Measurements from ENCODE around the gene SLC17A8.
"Not testable (repeated sequence)": the region's sequence is repeated elsewhere in the genome, so short reads cannot be mapped to it uniquely, and the experiment has no call there.

SLC17A8 gene

GRCh38 chr12:100426145-100426544, 69.3 kb downstream of the SLC17A8 start:
- no peak overlapping the region for H3K27ac ChIP-seq (replicated peaks; ENCODE audit: low read length)
- H3K4me1 ChIP-seq (ENCODE audit: control insufficient read depth in 2 of 2, insufficient read depth in 1 of 2, low read depth in 1 of 2, low read length in 2 of 2), result no peaks in the 10 kb centered on the region
- H3K18ac ChIP-seq (ENCODE audit: low read length), result no peak overlapping the region
- H4K91ac ChIP-seq (ENCODE audit: low read depth, low read length, poor library complexity), result no peak overlapping the region
- no peak overlapping the region for H2BK12ac ChIP-seq (ENCODE audit: low read length)
- H2AK5ac ChIP-seq (ENCODE audit: low read depth, low read length), result no peak overlapping the region
- H3K4me2 ChIP-seq (ENCODE audit: insufficient read depth, low read length, poor library complexity, severe bottlenecking), result no peak overlapping the region
- no CpG with 5 or more reads among the region's 1 CpG for WGBS, 2 donors (ENCODE audit: extremely low coverage in 2 of 2, insufficient read length in 2 of 2, insufficient replicate concordance in 1 of 2)
- no peaks in the 10 kb centered on the region for H3K9me3 ChIP-seq (replicated peaks in 1 of 2; ENCODE audit: control insufficient read depth in 2 of 2, insufficient read depth in 1 of 2, low read depth in 1 of 2, low read length in 2 of 2)
- no peak overlapping the region for H3K23ac ChIP-seq (ENCODE audit: low read depth, low read length, poor library complexity)
- H3K79me1 ChIP-seq (ENCODE audit: low read depth, low read length), result no peaks in the 10 kb centered on the region
- H3K4me3 ChIP-seq (ENCODE audit: low read length in 2 of 2), result no peak overlapping the region
- H4K8ac ChIP-seq (ENCODE audit: low read depth, low read length), result no peak overlapping the region
- H3K36me3 ChIP-seq (replicated peaks in 1 of 2; ENCODE audit: control insufficient read depth in 2 of 2, insufficient read depth in 2 of 2, low read length in 2 of 2), result no peaks in the 10 kb centered on the region
- no peak overlapping the region for H2BK120ac ChIP-seq (ENCODE audit: low read depth, low read length)
- no peak overlapping the region for H3K14ac ChIP-seq (ENCODE audit: low read length)
- DNase-seq (ENCODE audit: low spot score), result no peak
- no peaks in the 10 kb centered on the region for H3K27me3 ChIP-seq (ENCODE audit: control insufficient read depth in 3 of 3, insufficient read depth in 3 of 3, low read depth in 1 of 3, low read length in 3 of 3)
- H3K4ac ChIP-seq (ENCODE audit: low read length), result no peak overlapping the region
- no peak overlapping the region for H3K9ac ChIP-seq (ENCODE audit: low read depth, low read length, poor library complexity)
- H2BK15ac ChIP-seq (ENCODE audit: low read length), result no peak overlapping the region
- H2BK5ac ChIP-seq (ENCODE audit: low read length), result no peak overlapping the region
- H2AFZ ChIP-seq (ENCODE audit: low read length), result no peak overlapping the region

GRCh38 chr12:100427078-100427477, 70.2 kb downstream of the SLC17A8 start:
- H2BK15ac ChIP-seq (ENCODE audit: low read length), result no peak overlapping the region
- no peak overlapping the region for H2BK120ac ChIP-seq (ENCODE audit: low read depth, low read length)
- no peak overlapping the region for H2AFZ ChIP-seq (ENCODE audit: low read length)
- H3K9ac ChIP-seq (ENCODE audit: low read depth, low read length, poor library complexity), result no peak overlapping the region
- H3K18ac ChIP-seq (ENCODE audit: low read length), result no peak overlapping the region
- no peak overlapping the region for H2BK5ac ChIP-seq (ENCODE audit: low read length)
- H3K4me3 ChIP-seq (ENCODE audit: low read length in 2 of 2), result no peak overlapping the region
- no peak overlapping the region for H3K14ac ChIP-seq (ENCODE audit: low read length)
- H3K4me1 ChIP-seq (ENCODE audit: control insufficient read depth in 2 of 2, insufficient read depth in 1 of 2, low read depth in 1 of 2, low read length in 2 of 2), result no peaks in the 10 kb centered on the region
- H3K23ac ChIP-seq (ENCODE audit: low read depth, low read length, poor library complexity), result no peak overlapping the region
- no peaks in the 10 kb centered on the region for H3K79me1 ChIP-seq (ENCODE audit: low read depth, low read length)
- no peaks in the 10 kb centered on the region for H3K27me3 ChIP-seq (ENCODE audit: control insufficient read depth in 3 of 3, insufficient read depth in 3 of 3, low read depth in 1 of 3, low read length in 3 of 3)
- H3K36me3 ChIP-seq (replicated peaks in 1 of 2; ENCODE audit: control insufficient read depth in 2 of 2, insufficient read depth in 2 of 2, low read length in 2 of 2), result no peaks in the 10 kb centered on the region
- H3K4me2 ChIP-seq (ENCODE audit: insufficient read depth, low read length, poor library complexity, severe bottlenecking), result no peak overlapping the region
- no CpG with 5 or more reads among the region's 3 CpGs for WGBS, 2 donors (ENCODE audit: extremely low coverage in 2 of 2, insufficient read length in 2 of 2, insufficient replicate concordance in 1 of 2)
- no peak overlapping the region for H2AK5ac ChIP-seq (ENCODE audit: low read depth, low read length)
- no peak overlapping the region for H4K91ac ChIP-seq (ENCODE audit: low read depth, low read length, poor library complexity)
- no peaks in the 10 kb centered on the region for H3K9me3 ChIP-seq (replicated peaks in 1 of 2; ENCODE audit: control insufficient read depth in 2 of 2, insufficient read depth in 1 of 2, low read depth in 1 of 2, low read length in 2 of 2)
- DNase-seq (ENCODE audit: low spot score), result no peak
- no peak overlapping the region for H2BK12ac ChIP-seq (ENCODE audit: low read length)
- no peak overlapping the region for H3K4ac ChIP-seq (ENCODE audit: low read length)
- no peak overlapping the region for H4K8ac ChIP-seq (ENCODE audit: low read depth, low read length)
- H3K27ac ChIP-seq (replicated peaks; ENCODE audit: low read length), result no peak overlapping the region

GRCh38 chr12:100430251-100430650, 73.4 kb downstream of the SLC17A8 start:
- no CpG with 5 or more reads among the region's 32 CpGs for WGBS, 2 donors (ENCODE audit: extremely low coverage in 2 of 2, insufficient read length in 2 of 2, insufficient replicate concordance in 1 of 2)
- not testable (repeated sequence) for H3K4me1 ChIP-seq (ENCODE audit: control insufficient read depth in 2 of 2, insufficient read depth in 1 of 2, low read depth in 1 of 2, low read length in 2 of 2); H2BK5ac ChIP-seq (ENCODE audit: low read length); H3K14ac ChIP-seq (ENCODE audit: low read length); H3K9ac ChIP-seq (ENCODE audit: low read depth, low read length, poor library complexity); H4K91ac ChIP-seq (ENCODE audit: low read depth, low read length, poor library complexity); H3K79me1 ChIP-seq (ENCODE audit: low read depth, low read length); DNase-seq (ENCODE audit: low spot score); H2AK5ac ChIP-seq (ENCODE audit: low read depth, low read length); H3K23ac ChIP-seq (ENCODE audit: low read depth, low read length, poor library complexity); H3K36me3 ChIP-seq (replicated peaks in 1 of 2; ENCODE audit: control insufficient read depth in 2 of 2, insufficient read depth in 2 of 2, low read length in 2 of 2); H3K27me3 ChIP-seq (ENCODE audit: control insufficient read depth in 3 of 3, insufficient read depth in 3 of 3, low read depth in 1 of 3, low read length in 3 of 3); H3K27ac ChIP-seq (replicated peaks; ENCODE audit: low read length); H3K4ac ChIP-seq (ENCODE audit: low read length); H2BK15ac ChIP-seq (ENCODE audit: low read length); H4K8ac ChIP-seq (ENCODE audit: low read depth, low read length); H3K9me3 ChIP-seq (replicated peaks in 1 of 2; ENCODE audit: control insufficient read depth in 2 of 2, insufficient read depth in 1 of 2, low read depth in 1 of 2, low read length in 2 of 2); H3K18ac ChIP-seq (ENCODE audit: low read length); H3K4me2 ChIP-seq (ENCODE audit: insufficient read depth, low read length, poor library complexity, severe bottlenecking); H2BK120ac ChIP-seq (ENCODE audit: low read depth, low read length); H2BK12ac ChIP-seq (ENCODE audit: low read length); H2AFZ ChIP-seq (ENCODE audit: low read length); H3K4me3 ChIP-seq (ENCODE audit: low read length in 2 of 2)

- no peak overlapping the region for H3K14ac ChIP-seq (ENCODE audit: low read length)
- no peak overlapping the region for H2AFZ ChIP-seq (ENCODE audit: low read length)
- H3K79me1 ChIP-seq (ENCODE audit: low read depth, low read length), result no peaks in the 10 kb centered on the region
- no peak overlapping the region for H2BK12ac ChIP-seq (ENCODE audit: low read length)
- H4K91ac ChIP-seq (ENCODE audit: low read depth, low read length, poor library complexity), result no peak overlapping the region
- H3K9me3 ChIP-seq (replicated peaks in 1 of 2; ENCODE audit: control insufficient read depth in 2 of 2, insufficient read depth in 1 of 2, low read depth in 1 of 2, low read length in 2 of 2), result no peaks in the 10 kb centered on the region
- WGBS, 2 donors (ENCODE audit: extremely low coverage in 2 of 2, insufficient read length in 2 of 2, insufficient replicate concordance in 1 of 2), result no CpG with 5 or more reads among the region's 2 CpGs
- H3K27ac ChIP-seq (replicated peaks; ENCODE audit: low read length), result no peak overlapping the region
- no peak overlapping the region for H3K4ac ChIP-seq (ENCODE audit: low read length)
- H3K36me3 ChIP-seq (replicated peaks in 1 of 2; ENCODE audit: control insufficient read depth in 2 of 2, insufficient read depth in 2 of 2, low read length in 2 of 2), result no peaks in the 10 kb centered on the region
- no peak overlapping the region for H3K4me3 ChIP-seq (ENCODE audit: low read length in 2 of 2)
- no peak overlapping the region for H3K4me2 ChIP-seq (ENCODE audit: insufficient read depth, low read length, poor library complexity, severe bottlenecking)
- H2BK15ac ChIP-seq (ENCODE audit: low read length), result no peak overlapping the region
- H3K23ac ChIP-seq (ENCODE audit: low read depth, low read length, poor library complexity), result no peak overlapping the region
- H2AK5ac ChIP-seq (ENCODE audit: low read depth, low read length), result no peak overlapping the region
- DNase-seq (ENCODE audit: low spot score), result no peak
- no peak overlapping the region for H2BK5ac ChIP-seq (ENCODE audit: low read length)
- no peak overlapping the region for H4K8ac ChIP-seq (ENCODE audit: low read depth, low read length)
- H3K9ac ChIP-seq (ENCODE audit: low read depth, low read length, poor library complexity), result no peak overlapping the region
- H3K18ac ChIP-seq (ENCODE audit: low read length), result no peak overlapping the region
- H2BK120ac ChIP-seq (ENCODE audit: low read depth, low read length), result no peak overlapping the region
- no peaks in the 10 kb centered on the region for H3K4me1 ChIP-seq (ENCODE audit: control insufficient read depth in 2 of 2, insufficient read depth in 1 of 2, low read depth in 1 of 2, low read length in 2 of 2)
- no peaks in the 10 kb centered on the region for H3K27me3 ChIP-seq (ENCODE audit: control insufficient read depth in 3 of 3, insufficient read depth in 3 of 3, low read depth in 1 of 3, low read length in 3 of 3)
These were observed 76.8 kb downstream of the SLC17A8 start for GRCh38 chr12:100433701-100434100.

All from neuronal stem cell (in vitro differentiated cells).